Karpas-422 (cell line): ENCODE measurements around the gene PACRGL. TPM values are rescaled to one million over a fixed set of nuclear protein-coding genes. Genes with fewer than 3 reads are reported as not detected.
A peak's percentile ranks its signal among the peaks of the same experiment; 100 is the strongest.

ENCODE experiments used
- DNase-seq: peaks from one replicate; pipeline ENCODE4 v3.0.0-alpha.2; 2015
- H2AFZ ChIP-seq: fragments of 200-600 bp; sonication (generic); 2 replicates; pipeline ENCODE4 v1.6.1; 2014; ENCODE audit warnings: antibody characterized with exemption, low read length, mixed read lengths
- H3K27ac ChIP-seq: fragments of 200-600 bp; sonication (generic); 2 replicates; pipeline ENCODE4 v1.5.1; 2014; ENCODE audit warnings: mild to moderate bottlenecking, low read length, moderate library complexity
- H3K27me3 ChIP-seq: fragments of 200-600 bp; sonication (generic); 2 replicates; pipeline ENCODE4 v1.6.1; 2014; ENCODE audit warnings: low read length, mixed read lengths
- H3K36me3 ChIP-seq: fragments of 200-600 bp; sonication (generic); 2 replicates; pipeline ENCODE4 v1.6.1; 2014; ENCODE audit warnings: low read length, mixed read lengths; ENCODE audit not compliant: insufficient read depth
- H3K4me1 ChIP-seq: fragments of 200-600 bp; sonication (generic); 2 replicates; pipeline ENCODE4 v1.6.1; 2014; ENCODE audit warnings: mild to moderate bottlenecking, low read length, mixed read lengths
- H3K4me2 ChIP-seq: fragments of 200-600 bp; sonication (generic); 2 replicates; pipeline ENCODE4 v1.6.1; 2014; ENCODE audit warnings: low read length, low read depth, mild to moderate bottlenecking; ENCODE audit not compliant: poor library complexity, severe bottlenecking
- H3K4me3 ChIP-seq: fragments of 200-600 bp; sonication (generic); 2 replicates; pipeline ENCODE4 v1.5.1; 2014; ENCODE audit warnings: mild to moderate bottlenecking, antibody characterized with exemption, low read length, mixed read lengths
- H3K79me2 ChIP-seq: fragments of 200-600 bp; sonication (generic); 2 replicates; pipeline ENCODE4 v1.6.1; 2014; ENCODE audit warnings: mild to moderate bottlenecking, low read length, mixed read lengths
- H3K9ac ChIP-seq: fragments of 200-600 bp; sonication (generic); 2 replicates; pipeline ENCODE4 v1.6.0; 2014; ENCODE audit warnings: low read length
- H3K9me2 ChIP-seq: fragments of 200-600 bp; sonication (generic), shearing (Covaris generic); replicated peaks from 2 replicates; pipeline ENCODE4 v1.6.0; 2014; ENCODE audit warnings: mild to moderate bottlenecking, low read length, moderate library complexity; ENCODE audit not compliant: insufficient read depth
- H3K9me3 ChIP-seq: fragments of 300-700, 200-600 bp; sonication (generic); 2 replicates; pipeline ENCODE4 v1.6.1; 2014; ENCODE audit warnings: low read length, mixed read lengths
- H4K20me1 ChIP-seq: fragments of 200-600 bp; sonication (generic); 2 replicates; pipeline ENCODE4 v1.6.1; 2014; ENCODE audit warnings: mild to moderate bottlenecking, antibody characterized with exemption, low read length, low read depth; ENCODE audit not compliant: insufficient read depth
- total RNA-seq: library from RNA; depleted of rRNA; stranded (reverse); fragments of >200 nt; shearing (Covaris generic); gene quantifications from 2 replicates; pipeline ENCODE4 v1.2.3, GENCODE V29; 2014; ENCODE audit warnings: low replicate concordance; rRNA removed

Gene PACRGL
- 49.9 and 57.3 TPM in 2 replicates for total RNA-seq

- peaks cover 33% of the 10 kb centered on the region for H3K4me1 ChIP-seq
- H3K9me3 ChIP-seq = no peaks in the 10 kb centered on the region
- peak within 1 kb of the TSS; percentile 84 for H3K9ac ChIP-seq
- H2AFZ ChIP-seq = peak within 1 kb of the TSS; percentile 40
- peak within 1 kb of the TSS; percentile 85 for H3K4me2 ChIP-seq
- peak; percentile 98 for DNase-seq
- no peaks in the 10 kb centered on the region for H3K27me3 ChIP-seq
- peak within 1 kb of the TSS; percentile 93 for H3K4me3 ChIP-seq
- no peaks in the 10 kb centered on the region for H3K9me2 ChIP-seq
- peak within 1 kb of the TSS; percentile 68 for H3K27ac ChIP-seq
- peaks cover 42% of the 10 kb centered on the region for H3K79me2 ChIP-seq
- peaks cover 7% of the 10 kb centered on the region; the same call in 1 of the 2 replicates for H3K36me3 ChIP-seq
- no peaks in the 10 kb centered on the region for H4K20me1 ChIP-seq
Observed at GRCh38 chr4:20700007-20700761, at the start of gene PACRGL. Gene PACRGL, plus strand, starts transcription at chr4:20700458. Its CDS starts 4,024 bp downstream, at chr4:20704482.

GRCh38 chr4:20652226-20652885, 47.9 kb upstream of the PACRGL start:
- H3K36me3 ChIP-seq = no peaks in the 10 kb centered on the region
- H3K79me2 ChIP-seq = no peaks in the 10 kb centered on the region
- no peak overlapping the region for H3K4me3 ChIP-seq
- H4K20me1 ChIP-seq = no peaks in the 10 kb centered on the region
- peak; percentile 45 for DNase-seq
- no peaks in the 10 kb centered on the region; the same call in 1 of the 2 replicates for H3K9me3 ChIP-seq
- no peaks in the 10 kb centered on the region for H3K9me2 ChIP-seq
- no peak overlapping the region for H3K9ac ChIP-seq
- H3K4me2 ChIP-seq = no peak overlapping the region
- H3K27ac ChIP-seq = no peak overlapping the region
- H2AFZ ChIP-seq = no peak overlapping the region
- no peaks in the 10 kb centered on the region; the same call in 1 of the 2 replicates for H3K27me3 ChIP-seq
- peaks cover 6% of the 10 kb centered on the region for H3K4me1 ChIP-seq

- Histone ChIP-seq H3K4me2 (no peak overlapping the region), H3K9ac (no peak overlapping the region), H3K9me2 (no peaks in the 10 kb centered on the region), H3K4me3 (no peak overlapping the region), H3K9me3 (no peaks in the 10 kb centered on the region), H3K27ac (no peak overlapping the region), H3K79me2 (no peaks in the 10 kb centered on the region), H4K20me1 (no peaks in the 10 kb centered on the region), H3K27me3 (no peaks in the 10 kb centered on the region), H3K36me3 (no peaks in the 10 kb centered on the region), H3K4me1 (no peaks in the 10 kb centered on the region), H2AFZ (no peak overlapping the region)
- no peak for DNase-seq
Observed at GRCh38 chr4:20658456-20658855, 41.8 kb upstream of the PACRGL start.

GRCh38 chr4:20662851-20663250, 37.4 kb upstream of the PACRGL start:
- Histone ChIP-seq H2AFZ (no peak overlapping the region), H3K36me3 (no peaks in the 10 kb centered on the region), H3K9me2 (no peaks in the 10 kb centered on the region), H3K4me3 (no peak overlapping the region), H3K4me1 (no peaks in the 10 kb centered on the region), H4K20me1 (no peaks in the 10 kb centered on the region), H3K4me2 (no peak overlapping the region), H3K9ac (no peak overlapping the region), H3K27ac (no peak overlapping the region), H3K9me3 (no peaks in the 10 kb centered on the region), H3K27me3 (no peaks in the 10 kb centered on the region), H3K79me2 (no peaks in the 10 kb centered on the region)
- no peak for DNase-seq

GRCh38 chr4:20666012-20666860, 34.0 kb upstream of the PACRGL start:
- Histone ChIP-seq H3K36me3 (no peaks in the 10 kb centered on the region), H3K9ac (no peak overlapping the region), H3K9me2 (no peaks in the 10 kb centered on the region), H3K27me3 (no peaks in the 10 kb centered on the region), H3K4me2 (no peak overlapping the region), H4K20me1 (no peaks in the 10 kb centered on the region), H3K4me3 (no peak overlapping the region), H3K79me2 (no peaks in the 10 kb centered on the region), H3K27ac (no peak overlapping the region), H3K9me3 (no peaks in the 10 kb centered on the region), H2AFZ (no peak overlapping the region), H3K4me1 (no peaks in the 10 kb centered on the region)
- no peak for DNase-seq

- Histone ChIP-seq H3K4me2 (no peak overlapping the region), H3K4me3 (no peak overlapping the region), H3K79me2 (no peaks in the 10 kb centered on the region), H3K9me2 (no peaks in the 10 kb centered on the region), H3K27me3 (no peaks in the 10 kb centered on the region), H3K9ac (no peak overlapping the region), H3K4me1 (no peaks in the 10 kb centered on the region), H3K36me3 (no peaks in the 10 kb centered on the region), H4K20me1 (no peaks in the 10 kb centered on the region), H2AFZ (no peak overlapping the region), H3K9me3 (no peaks in the 10 kb centered on the region), H3K27ac (no peak overlapping the region)
- no peak for DNase-seq
Observed at GRCh38 chr4:20672262-20672661, 28.0 kb upstream of the PACRGL start.

GRCh38 chr4:20675786-20676185, 24.5 kb upstream of the PACRGL start:
- no peak overlapping the region for H3K4me2 ChIP-seq
- no peak overlapping the region for H3K27ac ChIP-seq
- no peaks in the 10 kb centered on the region for H3K36me3 ChIP-seq
- H3K27me3 ChIP-seq = no peaks in the 10 kb centered on the region
- no peaks in the 10 kb centered on the region for H3K4me1 ChIP-seq
- H4K20me1 ChIP-seq = no peaks in the 10 kb centered on the region
- H3K9me3 ChIP-seq = no peaks in the 10 kb centered on the region
- H2AFZ ChIP-seq = no peak overlapping the region
- no peaks in the 10 kb centered on the region for H3K79me2 ChIP-seq
- no peak overlapping the region for H3K4me3 ChIP-seq
- no peak for DNase-seq
- no peak overlapping the region for H3K9ac ChIP-seq
- H3K9me2 ChIP-seq = no peaks in the 10 kb centered on the region
